ENCODE measurements around the gene NLRP12. TPM values are rescaled to one million over a fixed set of nuclear protein-coding genes. Genes with fewer than 3 reads are reported as not detected.
"Not testable (repeated sequence)": the region's sequence is repeated elsewhere in the genome, so short reads cannot be mapped to it uniquely, and the experiment has no call there.

The NLRP12 gene
- total and polyA plus RNA-seq, 2 experiments from 2014 or later, result 1.9 to 7.5 TPM

- TF ChIP-seq POLR2AphosphoS5 (IDR thresholded peaks at IDR 0.05; ENCODE audit: low read depth) (no peak), EZH2 (IDR thresholded peaks at IDR 0.05; ENCODE audit: low read depth, unreplicated experiment) (no peak), JUNB (IDR thresholded peaks at IDR 0.05; ENCODE audit: unreplicated experiment) (no peak), NANOG (IDR thresholded peaks at IDR 0.05; ENCODE audit: borderline replicate concordance) (no peak), REST (IDR thresholded peaks at IDR 0.05; ENCODE audit: unreplicated experiment) (no peak), EZH2phosphoT487 (IDR thresholded peaks at IDR 0.05; ENCODE audit: unreplicated experiment) (no peak), CREB1 (CRISPR knock-in tag; IDR thresholded peaks at IDR 0.05; ENCODE audit: low read depth) (no peak), ZNF331 (CRISPR knock-in tag; IDR thresholded peaks at IDR 0.05; ENCODE audit: low read depth) (no peak), ZNF114 (CRISPR knock-in tag; IDR thresholded peaks at IDR 0.05) (no peak)
Measured at GRCh38 chr19:53775524-53775923, 48.6 kb downstream of the NLRP12 start (continued).

- H3K4me3 ChIP-seq; H3K4me2 ChIP-seq; H2AFZ ChIP-seq; H3K4me3 Mint-ChIP-seq; H3F3A ChIP-seq (replicated peaks; ENCODE audit: low read depth); H3K36me3 Mint-ChIP-seq (ENCODE audit: low read depth); ATAC-seq; H3K36me3 ChIP-seq (ENCODE audit: insufficient read depth); DNase-seq (ENCODE audit: low spot score); H3K9me3 Mint-ChIP-seq; H4K20me1 ChIP-seq (replicated peaks; ENCODE audit: insufficient read depth); H3K27me3 ChIP-seq (ENCODE audit: insufficient read depth); H3K79me2 ChIP-seq (replicated peaks; ENCODE audit: insufficient read depth); H3K27me3 Mint-ChIP-seq (ENCODE audit: insufficient read depth, low read depth, poor library complexity); H3K9me2 ChIP-seq (ENCODE audit: insufficient read depth): not testable (repeated sequence)
- H3K27ac ChIP-seq (ENCODE audit: low read depth), result peak overlapping the region; percentile 92
- H3K4me1 ChIP-seq (ENCODE audit: insufficient read depth), result peaks cover 23% of the 10 kb centered on the region
- peak overlapping the region; percentile 62; the same call in 1 of the 2 replicates for H3K27ac Mint-ChIP-seq
- H3K4me1 Mint-ChIP-seq, result peaks cover 33% of the 10 kb centered on the region
Measured at GRCh38 chr19:53774491-53774890, 49.6 kb downstream of the NLRP12 start.

- H3K4me3 Mint-ChIP-seq, result no peak overlapping the region
- H3F3A ChIP-seq (replicated peaks; ENCODE audit: low read depth), result peaks cover under 1% of the 10 kb centered on the region
- TF ChIP-seq STAT1 (IDR thresholded peaks at IDR 0.05; ENCODE audit: unreplicated experiment), result no peak
- no peak for TF ChIP-seq EZH2 (IDR thresholded peaks at IDR 0.05; ENCODE audit: low read depth, unreplicated experiment)
- TF ChIP-seq ZNF114 (CRISPR knock-in tag; IDR thresholded peaks at IDR 0.05), result no peak
- H3K27me3 Mint-ChIP-seq (ENCODE audit: insufficient read depth, low read depth, poor library complexity), result peaks cover 5% of the 10 kb centered on the region
- H3K27ac Mint-ChIP-seq, result peak overlapping the region; percentile 62; the same call in 1 of the 2 replicates
- no peaks in the 10 kb centered on the region for H3K9me3 Mint-ChIP-seq
- no peak overlapping the region for H3K4me3 ChIP-seq
- H3K4me1 ChIP-seq (ENCODE audit: insufficient read depth), result peaks cover 26% of the 10 kb centered on the region
- no peaks in the 10 kb centered on the region for H3K36me3 ChIP-seq (ENCODE audit: insufficient read depth)
- no peaks in the 10 kb centered on the region for H3K27me3 ChIP-seq (ENCODE audit: insufficient read depth)
- no peak for DNase-seq (ENCODE audit: low spot score)
- no peak overlapping the region for H2AFZ ChIP-seq
- no peaks in the 10 kb centered on the region for H3K36me3 Mint-ChIP-seq (ENCODE audit: low read depth)
- no peak for ATAC-seq
- no peaks in the 10 kb centered on the region for H4K20me1 ChIP-seq (replicated peaks; ENCODE audit: insufficient read depth)
- H3K27ac ChIP-seq (ENCODE audit: low read depth), result peak overlapping the region; percentile 92
- H3K4me1 Mint-ChIP-seq, result peaks cover 36% of the 10 kb centered on the region
- H3K4me2 ChIP-seq, result peak overlapping the region; percentile 36; the same call in 1 of the 2 replicates
- H3K79me2 ChIP-seq (replicated peaks; ENCODE audit: insufficient read depth), result no peaks in the 10 kb centered on the region
- H3K9me2 ChIP-seq (ENCODE audit: insufficient read depth), result no peaks in the 10 kb centered on the region
Measured at GRCh38 chr19:53773999-53774398, 50.1 kb downstream of the NLRP12 start.

All from GM23338 (cell line).